A549 treated with DMSO at 1 μM for 4 hours (cell line): ENCODE results near the gene RNPC3. TPM values are rescaled to one million over a fixed set of nuclear protein-coding genes. Genes with fewer than 3 reads are reported as not detected.

ENCODE experiments used
- total RNA-seq: library from RNA; stranded (reverse); fragments of 200-300 nt; extraction: Qiagen RNA extraction; gene quantifications from 5 replicates; pipeline ENCODE4 v1.2.3, GENCODE V29; 2022; ENCODE audit warnings: low read depth

Gene RNPC3
- total RNA-seq: 4.9 to 8.0 TPM (median 6.9 TPM) in 5 replicates

GRCh38 chr1:103525607-103526507, at the start of gene RNPC3:
TSS of gene RNPC3 (plus strand) at chr1:103525699. CDS start at chr1:103526071, 372 bp downstream.

DNA sequence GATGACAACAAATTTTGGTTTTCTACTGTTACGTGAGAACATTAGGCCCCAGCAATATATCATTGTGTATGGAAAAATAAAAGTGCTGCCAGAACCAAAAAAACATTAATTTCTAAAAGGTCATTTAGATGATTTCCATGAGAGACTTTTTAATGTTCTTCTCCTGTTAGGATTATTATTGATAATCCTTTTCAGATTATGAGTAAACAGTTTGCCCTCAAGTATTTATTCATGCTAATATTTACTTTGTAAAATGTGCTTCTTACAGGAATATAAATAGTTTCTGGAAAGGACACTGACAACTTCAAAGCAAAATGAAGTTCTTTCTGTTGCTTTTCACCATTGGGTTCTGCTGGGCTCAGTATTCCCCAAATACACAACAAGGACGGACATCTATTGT, 45.8 kb downstream of the RNPC3 start, which contains the start of gene AMY2B:
Gene AMY2B, plus strand, starts transcription at position 301 of the 400 bp plus-strand sequence. Its CDS starts 14 bp downstream, at position 315.

Other genes with a start within 250 kb of the RNPC3 start
- gene AMY2B, start 45.9 kb downstream of the RNPC3 start, total RNA-seq: 0.40 to 0.73 TPM (median 0.66 TPM) in 5 replicates
- gene AMY2A, start 91.7 kb downstream of the RNPC3 start, total RNA-seq: not detected in 5 replicates
- not detected in 5 replicates for gene AMY1A, start 130.1 kb downstream of the RNPC3 start, total RNA-seq
- not detected in 5 replicates for gene AMY1B, start 170.5 kb downstream of the RNPC3 start, total RNA-seq
- not detected in 5 replicates for gene AMY1C, start 224.2 kb downstream of the RNPC3 start, total RNA-seq